ENCODE data around the gene GRM8.

Gene GRM8

DNA sequence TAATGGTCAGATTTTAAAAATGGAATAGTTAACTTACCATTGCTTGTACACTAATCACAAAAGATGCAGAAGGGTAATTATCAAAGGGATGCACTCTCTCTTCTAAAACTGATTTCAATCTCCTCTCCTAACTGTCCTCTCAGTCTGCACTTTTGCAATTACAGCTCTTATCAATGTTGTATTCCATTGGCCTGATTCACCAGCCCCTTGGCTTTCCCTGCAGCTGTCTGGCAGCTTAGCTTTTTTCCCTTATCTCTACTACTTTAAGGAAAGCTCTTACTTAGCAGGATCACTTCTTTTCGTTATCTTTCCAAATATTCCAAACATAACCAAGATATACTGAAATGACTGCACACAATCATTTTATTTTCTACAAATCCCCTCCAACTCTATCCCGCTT, 448.8 kb downstream of the GRM8 start:
- no peak for DNase-seq

DNA sequence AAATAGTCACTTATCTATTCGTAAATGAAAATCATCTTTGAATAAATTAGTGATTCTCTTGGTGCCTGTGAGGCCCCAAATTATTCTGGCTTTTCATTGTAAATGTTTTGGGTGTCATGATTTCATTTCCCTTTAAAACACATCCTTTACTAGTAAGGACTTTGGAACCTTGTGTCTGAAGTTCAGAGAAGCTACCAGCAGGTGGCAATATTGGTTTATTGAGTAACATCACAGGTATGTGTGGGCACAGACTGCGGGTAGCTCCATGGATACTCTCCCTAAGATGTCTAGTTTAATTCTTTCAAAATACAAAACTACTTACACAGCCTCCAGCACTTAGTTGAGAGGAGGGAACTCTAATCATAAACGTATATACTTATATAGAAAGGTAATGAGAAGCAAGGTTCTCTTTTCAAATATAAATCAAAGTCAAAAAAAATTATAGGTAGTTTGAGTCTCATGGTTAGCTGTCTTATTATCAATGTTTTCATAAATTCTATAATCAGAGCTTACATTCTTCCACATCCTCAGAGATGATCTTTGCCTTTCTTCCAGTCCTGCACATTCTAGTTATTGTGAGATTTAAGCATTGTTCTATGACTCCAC, 449.6 kb downstream of the GRM8 start:
- DNase-seq, result peak; percentile 76

DNA sequence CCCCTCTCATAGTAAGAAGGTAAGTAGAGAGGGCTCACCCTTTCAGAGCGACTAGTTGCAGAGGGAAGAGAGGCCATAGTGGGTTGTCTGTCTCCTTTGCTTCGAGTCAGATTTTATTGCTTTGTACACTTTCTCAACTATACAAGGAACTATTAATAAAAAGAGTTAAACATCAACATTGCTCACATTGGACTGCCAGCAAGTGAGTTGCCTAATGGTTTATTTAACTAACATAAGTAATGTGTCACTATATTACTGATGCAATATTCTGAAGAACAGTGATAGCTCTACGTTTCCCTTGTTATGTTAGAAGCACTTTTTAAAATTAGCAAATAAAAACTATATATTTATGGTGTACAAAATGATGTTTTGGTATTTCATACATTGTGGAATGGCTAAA, 451.0 kb downstream of the GRM8 start:
- DNase-seq, result no peak

DNA sequence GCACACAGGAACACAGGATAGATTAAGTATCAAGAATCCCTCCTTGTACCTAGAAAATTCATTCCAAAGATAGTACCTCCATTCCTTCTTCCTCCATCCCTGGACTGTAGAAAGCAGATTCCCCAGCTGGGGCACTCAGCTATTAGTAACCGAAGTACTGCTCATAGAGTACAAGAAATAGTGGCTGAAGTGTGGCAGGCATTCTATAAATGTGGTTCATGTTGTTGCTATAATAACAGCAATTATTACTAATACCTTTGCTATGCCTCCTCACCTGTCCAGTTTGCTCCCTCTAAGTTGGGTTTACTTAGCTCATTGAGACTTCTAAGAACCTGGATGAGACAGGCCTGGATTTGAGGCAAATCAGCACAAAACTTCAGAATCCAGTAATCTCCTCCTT, 453.2 kb downstream of the GRM8 start:
- no peak for DNase-seq

DNA sequence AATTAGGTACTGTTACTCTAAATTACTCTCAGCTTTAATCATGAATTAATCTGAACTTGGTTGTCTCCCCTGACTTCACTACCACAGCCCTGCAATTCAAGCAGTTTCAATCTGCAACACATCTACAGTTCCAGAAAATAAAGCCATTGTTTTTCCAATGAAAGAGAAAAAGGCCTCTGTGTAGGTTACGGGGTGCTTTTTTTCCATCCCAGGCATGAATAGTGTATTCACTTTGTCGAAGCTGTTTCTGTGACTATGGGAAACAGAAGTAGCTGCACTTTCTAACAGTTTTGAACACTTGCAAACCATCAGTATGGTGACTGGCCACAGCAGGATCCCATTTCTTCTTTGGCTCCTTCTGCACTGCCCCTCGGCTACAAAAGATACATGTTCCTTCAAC, 460.2 kb downstream of the GRM8 start:
- DNase-seq, result no peak

DNA sequence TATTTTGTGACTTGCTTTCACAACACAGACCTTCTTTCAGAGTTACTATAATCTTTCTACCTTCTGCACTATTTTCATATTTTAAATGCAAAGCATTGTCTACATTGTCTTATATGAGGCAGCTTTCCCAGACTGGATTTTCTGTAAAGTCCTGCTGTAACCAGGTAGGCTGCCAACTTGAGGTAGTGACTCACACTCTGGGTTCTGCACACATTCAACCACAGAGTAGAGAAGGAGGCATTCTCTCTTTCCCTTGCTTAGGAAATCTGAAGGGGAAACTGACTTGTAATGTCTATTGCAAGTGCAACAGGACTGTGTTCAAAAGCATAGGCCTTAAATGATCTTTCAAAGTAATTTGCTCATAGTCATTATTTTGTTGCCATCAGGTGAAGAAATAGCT, 461.4 kb downstream of the GRM8 start:
- DNase-seq, result no peak

DNA sequence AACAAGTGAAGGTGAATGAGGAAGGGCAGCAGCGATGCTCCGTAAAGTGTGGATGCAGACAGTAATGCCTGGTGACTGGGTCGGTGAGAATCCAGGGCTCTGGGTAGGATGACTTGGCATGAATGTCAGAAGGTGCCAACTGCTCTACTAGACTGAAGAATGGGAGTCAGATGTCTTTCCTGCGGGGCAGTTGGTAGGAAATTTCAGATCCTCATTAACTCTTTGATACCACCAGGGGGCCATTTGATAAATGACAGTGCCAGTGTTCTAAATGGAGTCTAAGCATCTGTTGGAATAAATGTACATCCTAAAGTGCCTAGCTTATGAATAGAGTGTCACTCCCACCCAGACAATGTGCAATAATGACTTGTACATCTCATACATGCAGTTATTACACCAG, 462.0 kb downstream of the GRM8 start:
- DNase-seq, result no peak

DNA sequence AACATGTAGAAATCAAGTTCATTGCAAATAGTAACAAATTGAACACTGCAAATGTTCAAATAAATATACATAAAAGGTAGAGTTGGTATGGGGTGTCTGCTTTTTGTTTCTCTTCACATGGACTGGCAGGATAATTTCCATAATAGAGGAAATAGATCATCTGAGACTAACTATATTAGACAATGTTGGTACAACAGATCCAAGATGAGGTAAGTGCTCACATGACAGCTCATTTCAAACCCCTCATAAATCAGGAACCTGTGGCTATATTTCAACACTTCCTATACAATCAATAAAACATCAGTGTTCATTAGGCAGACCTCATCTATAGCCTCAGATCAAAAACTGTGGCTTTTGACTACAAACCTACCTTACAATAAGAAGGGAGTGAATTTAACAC, 469.1 kb downstream of the GRM8 start:
- DNase-seq, result no peak

DNA sequence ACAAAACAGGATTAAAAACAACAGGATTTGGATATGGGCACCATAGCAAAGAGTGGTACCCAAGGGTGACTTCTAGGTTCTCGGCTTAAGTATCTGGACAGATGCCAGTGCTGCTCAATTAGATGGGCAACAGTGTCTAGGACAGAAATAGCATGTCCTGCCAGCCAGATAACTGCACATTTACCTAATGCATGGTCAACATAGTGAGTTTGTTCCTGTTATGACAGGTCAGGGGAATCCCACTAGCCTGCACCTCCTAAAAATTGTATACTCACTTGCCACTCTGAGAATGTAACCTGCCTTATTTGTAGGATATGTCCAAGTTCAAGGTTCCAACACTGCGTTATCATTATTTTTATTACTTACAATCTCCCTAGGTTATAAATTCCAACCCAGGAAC, 471.7 kb downstream of the GRM8 start:
- peak; percentile 47 for DNase-seq

DNA sequence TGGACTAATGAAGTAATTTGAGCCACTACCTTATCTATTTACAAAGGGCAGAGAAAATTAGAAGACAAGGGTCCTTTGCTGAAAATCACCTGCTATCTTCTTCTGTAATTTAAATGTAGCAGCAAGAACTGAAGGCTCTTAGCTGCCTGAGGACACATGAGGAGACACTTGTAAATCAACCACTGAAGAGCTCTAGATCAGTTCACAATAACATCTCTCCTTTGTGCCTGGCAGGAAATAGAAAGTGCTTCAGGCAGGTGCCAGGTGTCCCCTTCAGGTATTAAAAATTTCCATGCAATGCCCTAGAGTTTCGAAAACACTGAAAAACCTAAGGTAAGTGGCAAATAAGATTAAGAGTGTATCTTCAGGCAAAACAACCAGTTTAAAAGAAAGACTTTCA, 474.6 kb downstream of the GRM8 start:
- DNase-seq, result peak; percentile 99

DNA sequence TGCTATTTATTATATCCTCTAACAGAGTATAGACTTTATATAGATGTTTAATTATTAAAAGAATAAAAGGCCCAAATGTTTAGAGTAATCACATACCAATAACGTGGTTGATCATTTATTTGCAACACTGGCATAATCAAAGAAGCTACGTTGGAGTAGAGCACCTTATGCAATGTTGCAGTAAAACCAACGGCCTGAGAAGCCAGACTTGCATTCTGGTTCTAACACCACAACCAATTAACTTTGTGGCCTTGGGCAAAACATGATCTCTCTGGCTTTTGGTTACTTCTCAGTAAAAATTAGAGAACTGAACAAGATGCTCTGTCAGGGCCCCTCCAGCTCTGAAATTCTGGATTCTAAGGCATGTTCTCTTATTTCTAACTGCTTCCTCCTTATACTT, 476.2 kb downstream of the GRM8 start:
- DNase-seq, result no peak

DNA sequence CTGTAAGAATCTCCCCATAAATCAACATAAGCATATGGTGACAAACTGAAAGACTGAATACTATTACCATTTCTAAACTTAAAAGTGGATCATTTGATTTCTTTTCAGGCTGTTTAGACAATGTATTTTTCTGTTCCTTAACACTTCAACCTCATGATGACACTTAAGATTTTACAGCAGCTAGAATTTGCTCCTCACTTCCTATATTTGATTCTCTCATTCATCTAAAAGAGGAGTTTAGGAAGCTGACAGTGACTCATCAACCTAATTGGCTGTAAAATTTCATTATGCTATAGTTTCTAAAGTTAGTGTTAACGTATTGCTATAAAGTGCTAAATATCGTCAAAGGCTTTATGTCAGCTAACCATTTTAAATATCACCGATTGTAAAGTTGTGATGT, 478.7 kb downstream of the GRM8 start:
- DNase-seq, result no peak

DNA sequence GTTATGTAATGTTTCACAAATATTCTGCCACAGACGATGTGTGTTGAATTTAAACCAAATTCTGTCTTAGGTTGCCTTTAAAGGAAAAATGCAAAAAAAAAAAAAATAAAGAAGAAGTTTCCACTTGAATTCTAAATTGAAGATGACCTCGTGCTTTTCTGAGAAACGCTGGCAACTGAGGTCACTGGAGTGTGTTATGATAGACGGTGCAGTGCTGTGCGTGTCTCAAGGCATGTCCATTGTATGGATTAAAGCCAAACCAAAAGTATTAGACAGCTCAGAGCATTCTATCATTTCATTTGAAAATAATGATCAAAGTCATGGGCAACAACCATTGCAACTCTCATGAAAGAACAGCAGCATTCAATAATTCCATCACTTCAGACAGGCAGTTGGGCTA, 483.9 kb downstream of the GRM8 start:
- DNase-seq, result no peak

DNA sequence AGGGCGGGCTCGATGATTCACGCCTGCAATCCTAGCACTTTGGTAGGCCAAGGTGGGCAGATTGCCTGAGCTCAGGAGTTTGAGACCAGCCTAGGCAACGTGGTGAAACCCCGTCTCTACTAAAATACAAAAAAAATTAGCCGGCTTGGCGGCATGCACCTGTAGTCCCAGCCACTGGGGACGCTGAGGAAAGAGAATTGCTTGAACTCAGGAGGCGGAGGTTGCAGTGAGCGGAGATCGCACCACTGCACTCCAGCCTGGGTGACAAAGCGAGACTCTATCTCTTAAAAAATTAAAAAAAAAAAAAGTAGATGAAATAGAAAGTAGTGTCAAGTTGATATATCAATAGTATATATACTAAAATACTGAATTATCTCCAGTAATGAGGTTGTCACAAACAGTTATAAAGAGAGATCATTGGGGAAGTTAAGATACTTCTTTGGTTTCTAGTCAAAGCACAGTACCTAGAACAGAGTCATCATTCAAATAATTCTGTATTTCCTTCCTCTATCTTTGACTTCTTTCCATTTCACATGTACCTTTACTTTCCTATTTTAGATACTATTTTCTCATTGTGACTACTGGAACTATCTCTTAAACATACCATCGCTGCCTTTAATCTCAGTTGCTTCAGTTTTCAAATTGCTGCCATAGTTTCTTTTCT, 491.7 kb downstream of the GRM8 start:
- DNase-seq, result no peak

DNA sequence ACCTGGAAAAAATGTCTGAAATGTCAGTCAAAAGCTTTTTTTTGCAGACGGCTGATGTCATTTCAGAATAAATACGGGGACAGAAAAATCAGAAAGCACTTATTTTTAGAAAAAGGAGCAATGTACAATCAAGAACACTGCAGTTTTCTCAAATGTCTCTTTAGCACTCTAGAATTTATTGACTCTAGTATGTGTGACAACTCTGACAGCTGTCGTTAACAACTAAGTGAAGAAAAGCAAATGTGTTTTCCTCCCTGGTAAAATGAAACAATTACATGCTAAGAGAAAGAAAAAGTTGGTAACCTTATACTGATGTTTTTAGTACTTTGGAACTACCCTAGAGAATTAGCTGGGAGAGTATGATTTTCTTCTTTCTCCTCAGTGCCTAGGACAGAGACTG, 497.4 kb downstream of the GRM8 start:
- DNase-seq, result no peak

DNA sequence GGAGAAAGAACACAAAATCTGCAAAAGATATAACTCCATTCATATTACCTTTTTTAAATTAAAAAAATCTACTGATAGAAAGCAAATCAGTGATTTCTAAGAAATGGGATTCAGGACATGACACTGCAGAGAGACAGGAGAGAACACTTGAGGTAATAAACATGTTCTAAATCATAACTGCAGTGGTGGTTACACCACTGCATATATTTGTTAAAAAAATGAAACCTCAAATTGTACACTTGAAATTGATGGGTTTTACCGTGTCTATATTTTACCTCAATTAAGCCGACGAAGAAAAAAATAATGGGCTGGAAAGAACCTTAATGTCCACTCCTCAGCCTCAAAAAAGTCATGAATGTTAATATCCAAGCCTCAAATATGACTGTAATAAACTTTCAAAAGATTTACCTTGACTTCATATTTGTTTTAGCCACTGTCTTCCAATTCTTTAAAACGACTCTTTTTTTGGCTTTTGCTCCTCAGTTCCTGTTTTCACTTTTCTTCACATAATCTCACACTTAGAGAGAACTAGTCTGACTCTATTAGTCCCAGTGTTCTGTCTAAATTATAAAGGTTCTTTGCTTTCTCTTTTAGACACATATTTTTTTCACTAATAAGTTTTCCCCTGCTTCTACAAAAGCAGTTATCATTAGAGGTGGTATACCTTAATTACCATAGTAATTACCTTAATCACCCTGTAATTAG, 502.4 kb downstream of the GRM8 start:
- no peak for DNase-seq

DNA sequence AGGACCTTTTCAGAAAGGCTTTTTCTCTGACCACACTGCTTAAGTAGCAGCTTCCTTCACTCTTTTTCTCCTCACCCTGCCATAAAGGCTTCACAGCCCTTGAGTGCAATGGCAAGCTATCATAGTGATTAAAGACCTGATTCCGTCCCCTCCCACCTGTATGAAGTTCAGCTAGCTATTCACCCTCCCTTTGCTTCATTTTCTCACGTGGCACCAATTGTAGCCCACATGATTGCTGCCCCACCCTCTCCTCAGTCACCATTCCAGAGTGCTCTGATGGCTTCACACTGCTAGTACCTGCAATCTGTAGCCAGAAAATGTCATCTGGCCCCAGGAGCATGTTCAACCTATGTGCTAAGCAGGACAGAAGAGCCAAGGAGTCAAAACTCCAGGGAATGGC, 523.8 kb downstream of the GRM8 start:
- DNase-seq, result no peak

DNA sequence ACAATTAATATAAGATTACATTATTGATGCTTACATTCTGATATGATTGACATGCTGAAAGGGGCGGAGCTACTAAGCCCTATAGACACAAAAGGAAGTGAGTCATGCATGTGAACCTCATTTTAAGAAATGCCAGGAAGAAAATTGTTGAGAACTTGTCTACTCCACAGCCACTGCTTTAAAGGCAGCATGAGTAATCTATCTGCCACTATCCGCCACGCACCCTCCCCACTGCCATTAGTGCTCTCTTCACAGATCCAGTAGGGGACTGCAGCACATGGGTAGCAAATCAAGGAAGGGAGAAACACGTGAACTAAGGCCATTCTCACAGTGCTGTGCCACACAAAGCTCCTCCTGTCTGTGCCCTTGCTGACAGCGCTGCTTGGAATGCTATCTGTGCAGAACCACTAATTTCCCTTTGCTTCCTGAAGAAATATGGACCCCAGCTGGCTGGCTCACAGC, 524.8 kb downstream of the GRM8 start:
- DNase-seq, result no peak

DNA sequence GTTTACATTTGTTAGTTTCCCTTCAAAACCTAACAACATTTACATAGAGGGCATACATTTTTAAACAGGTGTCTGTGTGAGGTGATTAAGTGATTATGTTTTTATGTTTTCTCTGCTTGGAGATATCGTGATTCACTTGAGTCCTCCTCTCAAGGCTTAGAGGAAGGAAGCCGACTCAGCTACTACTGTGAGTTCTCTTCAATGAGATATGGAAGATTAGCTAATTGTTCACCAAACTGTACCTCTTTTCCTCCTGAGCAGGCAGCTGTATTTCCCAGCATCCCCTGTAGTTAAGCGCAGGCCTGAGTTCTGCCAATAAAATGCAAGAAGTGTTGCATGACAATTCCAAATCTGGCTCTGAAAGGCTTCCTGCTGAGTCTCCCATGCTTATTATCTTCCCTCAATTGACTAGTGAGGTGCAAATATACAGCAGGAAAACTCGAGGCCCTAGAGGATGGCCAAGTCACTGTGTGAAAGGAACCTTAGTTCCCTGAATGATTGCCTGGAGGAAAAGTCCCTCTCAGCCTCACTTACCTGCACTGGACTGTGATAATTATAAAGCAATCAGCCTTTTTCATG, 528.7 kb downstream of the GRM8 start:
- DNase-seq, result no peak

DNA sequence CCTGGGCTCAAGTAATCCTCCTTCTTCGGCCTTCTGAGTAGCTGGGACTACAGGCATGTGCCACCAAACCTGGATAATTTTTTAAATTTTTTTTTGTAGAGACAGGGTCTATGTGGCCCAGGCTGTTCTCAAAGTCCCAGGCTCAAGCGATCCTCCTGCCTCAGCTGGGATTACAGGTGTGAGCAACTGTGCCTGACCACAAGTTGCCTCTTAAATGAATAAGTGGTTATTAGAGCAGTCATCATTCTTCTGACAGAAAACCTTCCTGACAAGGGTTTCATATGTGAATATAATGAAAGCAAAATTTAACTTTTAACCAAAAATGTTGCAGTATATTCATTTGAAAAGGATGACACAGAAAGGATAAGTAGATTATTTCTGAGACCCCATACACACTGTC, 532.5 kb downstream of the GRM8 start:
- DNase-seq, result no peak

DNA sequence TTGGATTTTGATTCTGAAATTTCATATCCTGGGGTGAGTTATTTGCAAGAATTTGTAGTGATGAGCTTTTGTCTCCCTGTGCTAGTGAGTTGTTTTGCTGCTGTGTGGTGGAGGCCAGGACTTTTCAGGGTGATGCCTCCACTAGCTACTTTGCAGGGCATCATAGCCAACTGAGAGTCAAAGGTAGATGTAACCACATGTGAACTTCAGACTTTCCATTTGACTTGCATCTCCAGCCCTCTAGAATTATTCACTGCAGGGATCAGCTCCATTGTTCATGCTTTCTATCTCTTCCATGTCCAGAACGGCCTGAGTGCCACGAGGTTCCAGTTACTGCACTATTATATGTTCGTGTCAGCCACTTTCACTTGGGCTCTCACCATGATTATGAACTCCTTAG, 534.3 kb downstream of the GRM8 start:
- DNase-seq, result no peak

DNA sequence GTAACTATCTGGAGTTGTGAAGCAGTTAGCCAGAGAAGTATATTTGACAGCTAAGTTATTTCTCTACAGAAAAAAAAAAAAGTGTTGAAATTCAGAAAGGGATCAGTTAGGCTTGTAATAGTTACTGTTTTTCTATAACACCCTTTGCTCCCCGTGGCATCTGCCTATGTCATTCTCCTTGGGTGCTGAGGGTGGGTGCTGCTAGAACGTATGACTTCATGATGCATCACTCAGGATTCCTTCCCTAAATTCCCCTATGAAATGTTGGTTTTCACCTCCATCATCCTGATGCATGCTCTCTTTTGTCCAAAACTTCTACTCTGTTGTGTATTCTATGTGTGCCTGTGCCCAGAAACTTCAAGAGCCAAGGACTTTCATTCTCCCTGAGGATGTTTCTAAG, 536.4 kb downstream of the GRM8 start:
- DNase-seq, result no peak

DNA sequence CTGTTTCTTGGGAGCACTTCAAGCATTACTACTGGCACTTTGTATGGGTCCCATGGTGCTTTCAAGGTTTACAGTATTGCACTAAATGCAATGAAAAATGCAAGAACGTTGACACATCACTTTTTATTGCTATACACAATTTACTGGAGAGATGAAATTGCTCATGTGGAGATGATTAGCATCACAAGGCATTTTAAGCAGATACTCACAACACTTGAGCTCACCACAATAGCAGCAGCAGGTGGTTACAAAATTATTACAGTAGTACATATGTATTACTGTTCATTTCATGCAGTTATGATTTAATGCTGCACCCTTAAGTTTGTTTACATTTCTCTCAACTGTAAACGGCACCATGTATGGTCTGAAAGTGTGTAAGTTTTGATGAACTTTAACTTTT, 537.7 kb downstream of the GRM8 start:
- DNase-seq, result peak; percentile 21
